Measurements from ENCODE around the gene LST1. TPM values are rescaled to one million over a fixed set of nuclear protein-coding genes. Genes with fewer than 3 reads are reported as not detected.
A peak's percentile ranks its signal among the peaks of the same experiment; 100 is the strongest.

Gene LST1
- total and polyA plus RNA-seq, 8 donors, result 4.4 to 95.1 (median 7.7) TPM

DNA sequence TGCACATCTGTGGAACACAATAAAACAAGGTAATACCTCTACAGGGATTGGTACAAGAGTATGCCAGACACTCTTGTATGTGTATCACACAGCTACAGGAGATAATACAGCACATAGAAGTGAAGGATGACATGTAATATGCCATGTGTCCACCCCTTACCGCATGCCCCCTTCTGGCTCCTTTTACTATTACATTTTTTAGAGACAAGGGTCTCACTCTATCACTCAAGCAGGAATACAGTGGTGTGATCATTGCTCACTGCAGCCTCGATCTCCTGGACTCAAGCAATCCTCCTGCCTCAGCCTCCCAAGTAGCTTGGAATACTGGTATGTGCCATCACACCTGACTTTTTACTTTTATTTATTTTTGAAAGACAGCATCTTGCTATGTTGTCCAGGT, 10.9 kb downstream of the LST1 start:
- H3K4me1 ChIP-seq, result peaks cover 0 to 25% of the 10 kb centered on the region in 2 donors
- no peak for DNase-seq

DNA sequence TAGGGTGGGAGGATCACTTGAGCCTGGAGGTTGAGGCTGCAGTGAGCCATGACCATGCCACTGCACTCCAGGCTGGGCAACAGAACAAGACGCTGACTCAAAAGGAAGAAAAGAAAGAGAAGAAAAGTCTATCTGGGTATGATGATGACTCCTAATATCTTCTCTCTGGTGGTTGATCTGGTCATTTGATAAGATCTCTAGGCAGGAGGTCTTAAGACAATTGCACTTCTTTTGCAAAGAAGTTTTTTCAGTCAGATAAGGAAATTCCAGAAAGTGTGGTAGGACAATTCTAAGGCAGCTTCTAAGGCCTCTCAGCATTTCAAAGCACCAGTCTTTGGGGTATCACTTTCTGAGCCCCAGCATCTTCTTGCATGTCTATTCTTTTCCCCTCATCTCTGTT, 21.2 kb downstream of the LST1 start:
- TF ChIP-seq, protein P1, sequence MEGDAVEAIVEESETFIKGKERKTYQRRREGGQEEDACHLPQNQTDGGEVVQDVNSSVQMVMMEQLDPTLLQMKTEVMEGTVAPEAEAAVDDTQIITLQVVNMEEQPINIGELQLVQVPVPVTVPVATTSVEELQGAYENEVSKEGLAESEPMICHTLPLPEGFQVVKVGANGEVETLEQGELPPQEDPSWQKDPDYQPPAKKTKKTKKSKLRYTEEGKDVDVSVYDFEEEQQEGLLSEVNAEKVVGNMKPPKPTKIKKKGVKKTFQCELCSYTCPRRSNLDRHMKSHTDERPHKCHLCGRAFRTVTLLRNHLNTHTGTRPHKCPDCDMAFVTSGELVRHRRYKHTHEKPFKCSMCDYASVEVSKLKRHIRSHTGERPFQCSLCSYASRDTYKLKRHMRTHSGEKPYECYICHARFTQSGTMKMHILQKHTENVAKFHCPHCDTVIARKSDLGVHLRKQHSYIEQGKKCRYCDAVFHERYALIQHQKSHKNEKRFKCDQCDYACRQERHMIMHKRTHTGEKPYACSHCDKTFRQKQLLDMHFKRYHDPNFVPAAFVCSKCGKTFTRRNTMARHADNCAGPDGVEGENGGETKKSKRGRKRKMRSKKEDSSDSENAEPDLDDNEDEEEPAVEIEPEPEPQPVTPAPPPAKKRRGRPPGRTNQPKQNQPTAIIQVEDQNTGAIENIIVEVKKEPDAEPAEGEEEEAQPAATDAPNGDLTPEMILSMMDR (IDR thresholded peaks at IDR 0.05), result no peak
- no peaks in the 10 kb centered on the region for H3K9me3 ChIP-seq
- no peaks in the 10 kb centered on the region for H3K4me1 ChIP-seq
- DNase-seq (no peak), ATAC-seq (no peak)
- intact Hi-C loops (cut with DNase I), result no loop called here
- no peak overlapping the region for H3K27ac ChIP-seq
- no peaks in the 10 kb centered on the region for H3K27me3 ChIP-seq
- no peak overlapping the region for H3K4me3 ChIP-seq
- H3K36me3 ChIP-seq, result no peaks in the 10 kb centered on the region

More for the DNA sequence above, 10.9 kb downstream of the LST1 start:
- Histone ChIP-seq H3K4me3 (no peak overlapping the region), H3K27me3 (no peaks in the 10 kb centered on the region), H3K27ac (no peak overlapping the region), H3K36me3 (no peaks in the 10 kb centered on the region), H3K9me3 (no peaks in the 10 kb centered on the region)
- intact Hi-C loops (cut with DNase I), result loop anchor here (10.0 kb wide), 2 partner anchors 52 to 102 kb away; partner anchors contain the start of genes ATP6V1G2 (in 1 of the 2), DDX39B (in 1 of the 2), MICB (in 1 of the 2) and NFKBIL1 (in 1 of the 2)
- TF ChIP-seq, protein P1 (IDR thresholded peaks at IDR 0.05), result peak; percentile 18 to 37
- ATAC-seq, result peak; percentile 63

DNA sequence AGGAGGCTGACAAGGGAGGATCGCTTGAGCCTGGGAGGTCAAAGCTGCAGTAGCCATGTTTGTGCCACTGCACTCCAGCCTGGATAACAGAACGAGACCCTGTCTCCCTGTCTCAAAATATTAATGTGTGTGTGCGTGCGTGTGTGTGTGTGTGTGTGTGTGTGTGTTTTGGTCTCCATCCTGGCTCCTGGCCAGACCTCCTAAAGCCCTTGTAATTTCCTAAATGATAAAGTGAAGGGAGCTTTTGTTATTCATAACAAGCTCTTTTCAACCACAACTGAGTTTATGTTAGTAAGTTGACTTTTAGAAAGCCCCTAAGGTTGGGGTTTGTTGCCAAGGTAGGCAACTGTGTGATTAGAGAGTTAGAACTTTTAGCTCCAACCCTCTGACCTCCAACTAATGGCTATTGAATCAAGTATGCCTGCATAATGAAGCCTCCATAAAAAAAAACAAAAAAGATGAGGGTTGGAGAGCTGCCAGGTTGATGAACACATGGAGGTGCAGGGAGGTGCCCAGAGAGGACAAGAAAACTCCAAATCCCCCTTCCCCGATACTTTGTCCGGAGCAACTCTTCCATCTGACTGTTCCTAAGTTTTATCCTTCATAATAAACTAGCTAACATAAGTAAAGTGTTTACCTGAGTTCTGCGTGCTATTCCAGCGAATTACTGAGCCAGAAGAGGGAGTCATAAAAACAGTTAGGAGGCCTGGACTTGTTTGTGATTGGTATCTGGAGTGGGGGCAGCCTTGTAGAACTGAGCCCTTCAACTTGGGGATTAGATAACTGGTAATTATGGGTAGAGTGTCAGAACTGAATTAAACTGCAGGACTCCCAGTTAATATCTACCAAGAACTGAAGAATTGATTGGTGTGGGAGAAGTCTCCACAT, 23.7 kb downstream of the LST1 start:
- Histone ChIP-seq H3K4me3 (no peak overlapping the region), H3K36me3 (no peaks in the 10 kb centered on the region), H3K9me3 (no peaks in the 10 kb centered on the region), H3K27ac (no peak overlapping the region), H3K4me1 (peaks cover 0 to 14% of the 10 kb centered on the region in 2 donors), H3K27me3 (no peaks in the 10 kb centered on the region)
- TF ChIP-seq, protein P1 (IDR thresholded peaks at IDR 0.05), result no peak
- intact Hi-C loops (cut with DNase I), result no loop called here
- ATAC-seq (no peak), DNase-seq (no peak)

DNA sequence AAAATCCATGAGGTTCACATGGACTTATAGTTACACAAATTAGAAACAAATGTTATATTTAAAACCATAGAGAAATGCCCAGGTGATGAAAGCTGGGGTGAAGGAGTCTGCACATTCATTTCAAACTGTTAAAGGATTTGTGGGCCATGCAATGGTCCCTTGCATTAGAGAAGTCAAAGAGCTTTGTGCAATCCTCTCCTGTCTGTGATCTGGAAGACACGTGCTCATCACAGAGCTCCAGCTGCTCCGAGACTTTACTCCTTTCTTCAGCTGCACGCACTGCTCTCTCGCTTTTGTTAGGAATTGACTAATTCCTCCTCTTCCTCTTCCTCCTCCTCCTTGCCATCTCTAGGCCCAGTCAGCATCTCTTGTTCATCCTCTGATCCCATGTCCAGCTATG, 24.9 kb downstream of the LST1 start:
- no peak for ATAC-seq
- peaks cover 0 to 17% of the 10 kb centered on the region in 2 donors for H3K4me1 ChIP-seq
- H3K27ac ChIP-seq, result no peak overlapping the region
- H3K4me3 ChIP-seq, result no peak overlapping the region
- intact Hi-C loops (cut with DNase I), result no loop called here
- H3K27me3 ChIP-seq, result no peaks in the 10 kb centered on the region
- H3K9me3 ChIP-seq, result no peaks in the 10 kb centered on the region
- no peak for DNase-seq
- no peaks in the 10 kb centered on the region for H3K36me3 ChIP-seq
- TF ChIP-seq, protein P1 (IDR thresholded peaks at IDR 0.05), result no peak

GRCh38 chr6:31614075-31614619, 28.1 kb downstream of the LST1 start:
- Histone ChIP-seq H3K36me3 (no peaks in the 10 kb centered on the region), H3K27me3 (no peaks in the 10 kb centered on the region), H3K9me3 (no peaks in the 10 kb centered on the region), H3K4me1 (peaks cover 0 to 29% of the 10 kb centered on the region in 2 donors), H3K27ac (peak overlapping the region; percentile 26 to 89), H3K4me3 (peak overlapping the region in 1 of 2 donors; percentile 51)
- intact Hi-C loops (cut with DNase I), result no loop called here
- ATAC-seq, result peak; percentile 68
- TF ChIP-seq, protein P1 (IDR thresholded peaks at IDR 0.05), result no peak
- peak in 1 of 4 donors; percentile 55 for DNase-seq

Measured in left lung (tissue), 10 donors.